Stomach (tissue), 9 donors: ENCODE measurements around the gene CTSL. TPM values are rescaled to one million over a fixed set of nuclear protein-coding genes. Genes with fewer than 3 reads are reported as not detected.

Source experiments
- DNase-seq, 2 donors: peaks; one replicate each; pipeline versions ENCODE4 v3.0.0 to v3.0.0-alpha.2; 2013 to 2019
- H3K27ac ChIP-seq, 5 donors: fragments of 200-600 bp in 4 of 5; sonication (generic) in 4 of 5; one replicate each; pipeline ENCODE4 v1.5.1; 2013 to 2019; ENCODE audit warnings: mild to moderate bottlenecking in 1 of 5, moderate library complexity in 1 of 5
- H3K27me3 ChIP-seq, 3 donors: fragments of 200-600 bp; sonication (generic); one replicate each; pipeline ENCODE4 v1.5.1; 2017 to 2019; ENCODE audit warnings: mixed run types in 1 of 3
- H3K36me3 ChIP-seq, 4 donors: fragments of 200-600 bp; sonication (generic); 1 replicate in 3 of 4; 2 replicates in 1 of 4; pipeline ENCODE4 v1.5.1; 2016 to 2019
- H3K4me1 ChIP-seq, 4 donors: fragments of 200-600 bp; sonication (generic); one replicate each; pipeline ENCODE4 v1.5.1; 2016 to 2019
- H3K4me3 ChIP-seq, 4 donors: fragments of 200-600 bp; sonication (generic) in 3 of 4; one replicate each; pipeline ENCODE4 v1.5.1; 2016 to 2019; ENCODE audit warnings: mild to moderate bottlenecking in 1 of 4
- H3K9me3 ChIP-seq, 4 donors: fragments of 200-600 bp; sonication (generic); one replicate each; pipeline ENCODE4 v1.5.1; 2016 to 2019
- CTCF ChIP-seq, 7 experiments: fragments of 450-650 bp in 4 of 7; fragments of 200-600 bp in 3 of 7; sonication (generic) in 3 of 7; IDR thresholded peaks; one replicate each; pipeline ENCODE4 v1.5.1; 2016 to 2019; ENCODE audit warnings: antibody characterized with exemption in 7 of 7, control low read depth in 2 of 7, mild to moderate bottlenecking in 1 of 7
- EP300 ChIP-seq: sonication (generic); formaldehyde crosslinking; IDR thresholded peaks from one replicate; pipeline ENCODE4 v1.6.1; 2017; ENCODE audit warnings: antibody characterized with exemption
- POLR2A ChIP-seq, 4 donors: fragments of 450-650 bp; IDR thresholded peaks; one replicate each; pipeline ENCODE4 v1.6.1; 2016; ENCODE audit warnings: antibody characterized with exemption in 4 of 4, control low read depth in 2 of 4, mild to moderate bottlenecking in 1 of 4, moderate library complexity in 1 of 4
- POLR2AphosphoS5 ChIP-seq, 3 donors: sonication (generic); formaldehyde crosslinking; IDR thresholded peaks; one replicate each; pipeline ENCODE4 v1.6.1; 2016; ENCODE audit warnings: antibody characterized with exemption in 3 of 3
- WGBS, 5 donors: extraction: QIAGEN DNeasy Blood & Tissue Kit in 3 of 5; methylation state at CpG; one replicate each; pipeline versions ENCODE4 v1.1.5 to v1.1.7; 2013 to 2018; 5-methylcytosine and 5-hydroxymethylcytosine counted together
- intact Hi-C: fragments of 100-400 bp; cut with DNase I; formaldehyde crosslinking; loops from one replicate; pipeline ENCODE4 v1.15.1; 2023; ENCODE audit warnings: low total_unique reads
- polyA plus RNA-seq, 3 donors: library from polyadenylated mRNA; stranded (reverse); fragments of 200-250 nt; gene quantifications; one replicate each; pipeline ENCODE4 v1.2.3, GENCODE V29; 2013
- total RNA-seq, 5 donors: library from RNA; depleted of rRNA; stranded (reverse); fragments of >200 nt; gene quantifications; one replicate each; pipeline versions ENCODE4 v1.1.0 to v1.2.3, GENCODE V29; 2014 to 2016
- donor health status: healthy with polysubstance abuse.
- donor health status: Bipolar disorder and iron deficiency.
- donor health status: healthy.

Gene CTSL
- total and polyA plus RNA-seq, 8 donors: 4.9 to 104 (median 34.4) TPM

DNA sequence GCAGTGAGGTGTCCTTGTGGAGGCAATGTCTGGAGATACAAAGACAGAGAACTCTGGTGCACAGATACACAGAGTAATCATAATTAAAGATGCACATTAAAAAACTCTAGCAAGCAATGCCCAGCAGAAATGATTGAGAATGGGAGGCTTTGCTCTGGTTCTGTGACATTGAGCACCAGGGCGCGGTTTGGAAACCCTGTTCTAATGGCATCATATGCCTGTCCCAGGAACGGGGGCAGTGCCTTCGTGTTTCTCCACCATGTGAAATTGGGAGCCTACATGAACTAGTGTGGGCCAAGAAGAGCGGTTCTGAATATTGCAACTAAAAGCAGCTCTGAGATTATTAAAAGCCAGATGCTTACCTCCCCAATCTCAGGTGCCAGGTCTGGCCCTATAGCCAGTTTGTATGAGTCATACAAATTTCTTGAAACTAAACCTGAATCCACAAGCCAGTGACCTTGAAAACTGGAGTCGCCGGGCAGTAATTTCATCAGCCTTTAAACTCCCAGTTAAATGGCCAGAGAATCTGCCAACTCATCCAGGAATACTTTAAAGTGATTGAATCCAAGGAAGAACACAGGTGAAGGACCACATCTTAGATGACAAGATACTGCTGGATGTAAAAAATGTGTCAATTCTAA is 22.2 kb upstream of the CTSL start:
- H3K4me3 ChIP-seq: no peak overlapping the region
- no peak for DNase-seq
- 79 to 97% (median 88%) methylated on average over 7 of the region's 7 CpGs for WGBS, 5 donors
- H3K27me3 ChIP-seq: no peaks in the 10 kb centered on the region
- H3K27ac ChIP-seq: no peak overlapping the region
- H3K4me1 ChIP-seq: no peaks in the 10 kb centered on the region
- no peak for TF ChIP-seq POLR2AphosphoS5 (IDR thresholded peaks at IDR 0.05)
- no peak for TF ChIP-seq CTCF (IDR thresholded peaks at IDR 0.05)
- no peak for TF ChIP-seq EP300
- TF ChIP-seq POLR2A (IDR thresholded peaks at IDR 0.05): no peak
- H3K36me3 ChIP-seq: peaks cover 18 to 95% (median 87%) of the 10 kb centered on the region in 4 donors
- H3K9me3 ChIP-seq: no peaks in the 10 kb centered on the region
- intact Hi-C loops: no loop called here

- WGBS, 5 donors: 76 to 92% (median 88%) methylated on average over 6 of the region's 6 CpGs
- H3K27ac ChIP-seq: peak overlapping the region in 1 of 5 donors; percentile 3
- H3K9me3 ChIP-seq: no peaks in the 10 kb centered on the region
- TF ChIP-seq POLR2A (IDR thresholded peaks at IDR 0.05): no peak
- no peak for TF ChIP-seq POLR2AphosphoS5 (IDR thresholded peaks at IDR 0.05)
- no peak for TF ChIP-seq CTCF (IDR thresholded peaks at IDR 0.05)
- no peak for TF ChIP-seq EP300
- H3K4me3 ChIP-seq: no peak overlapping the region
- peaks cover 18 to 95% (median 87%) of the 10 kb centered on the region in 4 donors for H3K36me3 ChIP-seq
- no peaks in the 10 kb centered on the region for H3K4me1 ChIP-seq
- no peak for DNase-seq
- H3K27me3 ChIP-seq: no peaks in the 10 kb centered on the region
- intact Hi-C loops: no loop called here
Observed at GRCh38 chr9:87704342-87704741, 21.6 kb upstream of the CTSL start.

GRCh38 chr9:87706066-87706739 is 19.7 kb upstream of the CTSL start:
- H3K27me3 ChIP-seq: no peaks in the 10 kb centered on the region
- intact Hi-C loops: no loop called here
- no peak overlapping the region for H3K27ac ChIP-seq
- 95 to 98% (median 96%) methylated on average over 22 to 39 of the region's 39 CpGs for WGBS, 5 donors
- H3K36me3 ChIP-seq: peaks cover 18 to 82% (median 76%) of the 10 kb centered on the region in 4 donors
- TF ChIP-seq CTCF (IDR thresholded peaks at IDR 0.05) (no peak), EP300 (no peak), POLR2AphosphoS5 (IDR thresholded peaks at IDR 0.05) (no peak), POLR2A (IDR thresholded peaks at IDR 0.05) (no peak)
- H3K4me3 ChIP-seq: no peak overlapping the region
- DNase-seq: no peak
- no peaks in the 10 kb centered on the region for H3K4me1 ChIP-seq
- H3K9me3 ChIP-seq: no peaks in the 10 kb centered on the region

GRCh38 chr9:87707805-87708506 is 18.0 kb upstream of the CTSL start:
- H3K27me3 ChIP-seq: no peaks in the 10 kb centered on the region
- no peaks in the 10 kb centered on the region for H3K9me3 ChIP-seq
- no peak for DNase-seq
- intact Hi-C loops: no loop called here
- TF ChIP-seq POLR2AphosphoS5 (IDR thresholded peaks at IDR 0.05) (no peak), EP300 (no peak), POLR2A (IDR thresholded peaks at IDR 0.05) (no peak), CTCF (IDR thresholded peaks at IDR 0.05) (no peak)
- H3K36me3 ChIP-seq: peaks cover 16 to 65% (median 59%) of the 10 kb centered on the region in 4 donors
- WGBS, 5 donors: 74 to 83% (median 79%) methylated on average over 6 of the region's 6 CpGs
- H3K4me1 ChIP-seq: peaks cover 0 to 9% (median 2%) of the 10 kb centered on the region in 4 donors
- no peak overlapping the region for H3K4me3 ChIP-seq
- no peak overlapping the region for H3K27ac ChIP-seq
